ENCODE data around the gene UBAC2.

The UBAC2 gene

DNA sequence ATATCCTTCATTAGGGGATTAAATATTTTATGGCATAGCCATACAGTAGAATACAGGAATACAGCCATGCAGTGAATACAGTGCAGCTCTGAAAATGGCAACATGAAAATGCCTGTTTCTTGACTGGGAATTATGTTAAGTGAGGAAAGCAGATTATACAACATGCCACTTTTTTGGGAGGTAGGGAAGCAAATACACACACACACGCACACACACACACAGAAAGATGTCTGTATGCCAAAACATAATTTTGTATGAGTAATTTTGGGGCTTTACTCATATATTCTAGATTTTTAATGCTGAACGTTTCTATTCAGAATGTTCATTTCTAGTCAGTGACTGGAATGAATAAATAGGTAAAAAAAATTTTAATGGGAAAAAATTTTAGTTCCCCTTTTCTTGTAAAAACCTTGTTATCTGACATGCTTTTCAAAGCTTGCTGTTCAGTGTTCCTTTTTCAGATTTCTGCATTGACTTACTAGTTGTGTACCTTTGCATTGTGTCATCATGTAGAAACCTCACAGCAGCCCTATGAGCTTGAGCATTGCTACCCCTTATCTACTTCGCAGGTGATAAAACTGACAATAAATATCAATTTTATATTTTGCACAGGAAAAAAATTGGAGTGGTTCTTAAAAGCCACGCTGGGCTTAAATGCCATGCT, 98.7 kb downstream of the UBAC2 start:
- peaks cover 14% of the 10 kb centered on the region; the same call in 1 of the 2 replicates for H4K20me1 ChIP-seq (ENCODE audit: insufficient read depth, low read length)
- H3K79me2 ChIP-seq (ENCODE audit: insufficient read depth, low read length) = peaks cover 99% of the 10 kb centered on the region
- H3K9me2 ChIP-seq (ENCODE audit: low read depth, low read length) = no peaks in the 10 kb centered on the region

DNA sequence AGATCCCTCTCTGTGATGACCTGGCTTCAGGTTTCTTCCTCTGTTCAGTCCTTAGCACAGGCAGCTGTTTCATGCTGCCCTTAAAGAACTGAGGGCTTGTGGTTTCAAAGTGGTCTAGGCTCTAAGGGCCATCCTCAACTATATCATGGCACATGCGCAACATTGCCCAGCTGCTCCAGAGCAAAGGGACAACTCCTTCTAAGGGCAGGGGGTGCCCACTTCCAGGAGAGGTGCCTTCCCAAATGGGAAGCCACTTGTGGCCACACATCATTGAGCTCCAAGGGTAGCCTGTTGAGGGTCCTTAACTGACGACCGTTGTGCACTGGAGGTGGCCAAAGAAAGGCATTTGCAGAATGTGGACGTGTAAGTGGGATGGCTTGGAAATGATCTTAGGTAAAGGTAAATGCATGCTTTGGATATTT, 99.3 kb downstream of the UBAC2 start:
- Histone ChIP-seq H3K9ac (ENCODE audit: low read length) (peak overlapping the region; percentile 2; the same call in 1 of the 2 replicates), H3F3A (ENCODE audit: insufficient read depth, low read length) (peaks cover 24% of the 10 kb centered on the region), H3K4me1 (ENCODE audit: insufficient read depth, low read length, severe bottlenecking) (peaks cover 88% of the 10 kb centered on the region), H3K27ac (ENCODE audit: low read depth, low read length, poor library complexity, severe bottlenecking) (peak overlapping the region; percentile 46), H3K4me2 (ENCODE audit: low read length) (peak overlapping the region; percentile 45), H3K4me3 (ENCODE audit: low read depth, low read length, poor library complexity, severe bottlenecking) (peak overlapping the region; percentile 17), H2AFZ (ENCODE audit: low read length) (no peak overlapping the region), H3K79me2 (ENCODE audit: insufficient read depth, low read length) (peaks cover 100% of the 10 kb centered on the region), H3K9me2 (ENCODE audit: low read depth, low read length) (no peaks in the 10 kb centered on the region), H3K9me3 (ENCODE audit: low read length) (no peaks in the 10 kb centered on the region), H4K20me1 (ENCODE audit: insufficient read depth, low read length) (peaks cover 14% of the 10 kb centered on the region; the same call in 1 of the 2 replicates), H3K27me3 (ENCODE audit: insufficient read depth, low read length) (no peaks in the 10 kb centered on the region), H3K36me3 (ENCODE audit: insufficient read depth, low read length) (peaks cover 92% of the 10 kb centered on the region)
- TF ChIP-seq, protein P1, sequence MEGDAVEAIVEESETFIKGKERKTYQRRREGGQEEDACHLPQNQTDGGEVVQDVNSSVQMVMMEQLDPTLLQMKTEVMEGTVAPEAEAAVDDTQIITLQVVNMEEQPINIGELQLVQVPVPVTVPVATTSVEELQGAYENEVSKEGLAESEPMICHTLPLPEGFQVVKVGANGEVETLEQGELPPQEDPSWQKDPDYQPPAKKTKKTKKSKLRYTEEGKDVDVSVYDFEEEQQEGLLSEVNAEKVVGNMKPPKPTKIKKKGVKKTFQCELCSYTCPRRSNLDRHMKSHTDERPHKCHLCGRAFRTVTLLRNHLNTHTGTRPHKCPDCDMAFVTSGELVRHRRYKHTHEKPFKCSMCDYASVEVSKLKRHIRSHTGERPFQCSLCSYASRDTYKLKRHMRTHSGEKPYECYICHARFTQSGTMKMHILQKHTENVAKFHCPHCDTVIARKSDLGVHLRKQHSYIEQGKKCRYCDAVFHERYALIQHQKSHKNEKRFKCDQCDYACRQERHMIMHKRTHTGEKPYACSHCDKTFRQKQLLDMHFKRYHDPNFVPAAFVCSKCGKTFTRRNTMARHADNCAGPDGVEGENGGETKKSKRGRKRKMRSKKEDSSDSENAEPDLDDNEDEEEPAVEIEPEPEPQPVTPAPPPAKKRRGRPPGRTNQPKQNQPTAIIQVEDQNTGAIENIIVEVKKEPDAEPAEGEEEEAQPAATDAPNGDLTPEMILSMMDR (IDR thresholded peaks at IDR 0.05; ENCODE audit: low read length) = no peak
- no peak for TF ChIP-seq EZH2 (IDR thresholded peaks at IDR 0.05; ENCODE audit: borderline replicate concordance, low read length)

More for the DNA sequence above, 98.7 kb downstream of the UBAC2 start:
- H3K27ac ChIP-seq (ENCODE audit: low read depth, low read length, poor library complexity, severe bottlenecking) = peak overlapping the region; percentile 46
- no peaks in the 10 kb centered on the region for H3K9me3 ChIP-seq (ENCODE audit: low read length)
- TF ChIP-seq, protein P1 (IDR thresholded peaks at IDR 0.05; ENCODE audit: low read length) = no peak
- TF ChIP-seq EZH2 (IDR thresholded peaks at IDR 0.05; ENCODE audit: borderline replicate concordance, low read length) = no peak
- H3K36me3 ChIP-seq (ENCODE audit: insufficient read depth, low read length) = peaks cover 92% of the 10 kb centered on the region
- H3K27me3 ChIP-seq (ENCODE audit: insufficient read depth, low read length) = no peaks in the 10 kb centered on the region
- peak overlapping the region; percentile 17 for H3K4me3 ChIP-seq (ENCODE audit: low read depth, low read length, poor library complexity, severe bottlenecking)
- peak overlapping the region; percentile 4; the same call in 1 of the 2 replicates for H3K9ac ChIP-seq (ENCODE audit: low read length)
- no peak overlapping the region for H2AFZ ChIP-seq (ENCODE audit: low read length)
- H3F3A ChIP-seq (ENCODE audit: insufficient read depth, low read length) = peaks cover 28% of the 10 kb centered on the region
- H3K4me2 ChIP-seq (ENCODE audit: low read length) = peak overlapping the region; percentile 45
- H3K4me1 ChIP-seq (ENCODE audit: insufficient read depth, low read length, severe bottlenecking) = peaks cover 83% of the 10 kb centered on the region

DNA sequence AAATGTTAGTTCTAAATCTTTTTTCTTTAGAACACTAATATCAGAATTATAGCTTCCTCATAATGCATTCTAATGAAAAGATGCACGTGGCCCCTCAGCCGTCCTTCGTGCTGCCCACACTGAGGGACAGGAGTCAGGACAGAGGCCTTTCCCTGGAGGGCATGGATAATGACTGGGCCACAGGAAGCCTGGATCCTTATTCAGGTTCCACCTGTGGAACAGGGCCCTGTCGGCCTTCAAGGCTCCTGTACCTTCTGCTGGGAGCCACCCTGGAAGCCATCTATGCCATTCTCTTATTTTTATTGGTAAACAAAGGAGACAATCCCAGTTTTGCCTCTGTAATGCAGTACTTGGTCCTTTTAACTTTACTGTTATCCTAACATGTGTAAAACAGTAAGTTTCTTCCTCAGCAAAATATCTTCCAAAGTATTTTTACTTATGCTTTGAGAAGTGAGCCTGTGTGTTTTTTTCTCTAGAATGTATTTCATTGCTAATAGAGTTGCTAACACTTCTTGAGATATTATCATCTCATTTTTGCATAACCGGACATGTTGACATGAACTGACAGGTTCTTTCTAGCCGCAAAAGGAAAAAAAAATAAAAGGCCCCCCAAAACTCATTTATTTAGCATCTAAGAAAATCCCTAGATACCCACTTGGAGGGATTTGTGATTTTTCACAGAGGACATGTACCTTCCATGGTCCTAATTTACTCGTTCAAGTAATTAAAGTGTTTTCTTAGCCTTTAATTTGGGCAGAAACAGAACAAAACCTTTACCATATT, 100.6 kb downstream of the UBAC2 start:
- Histone ChIP-seq H4K20me1 (ENCODE audit: insufficient read depth, low read length) (peaks cover 11% of the 10 kb centered on the region; the same call in 1 of the 2 replicates), H3K9me2 (ENCODE audit: low read depth, low read length) (no peaks in the 10 kb centered on the region), H3K27me3 (ENCODE audit: insufficient read depth, low read length) (no peaks in the 10 kb centered on the region), H3K4me2 (ENCODE audit: low read length) (peak overlapping the region; percentile 67), H3K79me2 (ENCODE audit: insufficient read depth, low read length) (peaks cover 100% of the 10 kb centered on the region), H3K36me3 (ENCODE audit: insufficient read depth, low read length) (peaks cover 92% of the 10 kb centered on the region), H3K4me3 (ENCODE audit: low read depth, low read length, poor library complexity, severe bottlenecking) (peak overlapping the region; percentile 92), H3K9me3 (ENCODE audit: low read length) (no peaks in the 10 kb centered on the region), H3K4me1 (ENCODE audit: insufficient read depth, low read length, severe bottlenecking) (peaks cover 90% of the 10 kb centered on the region), H3F3A (ENCODE audit: insufficient read depth, low read length) (peaks cover 18% of the 10 kb centered on the region; the same call in 1 of the 2 replicates), H3K9ac (ENCODE audit: low read length) (peak overlapping the region; percentile 3; the same call in 1 of the 2 replicates), H2AFZ (ENCODE audit: low read length) (no peak overlapping the region), H3K27ac (ENCODE audit: low read depth, low read length, poor library complexity, severe bottlenecking) (peak overlapping the region; percentile 85)
- no peak for TF ChIP-seq EZH2 (IDR thresholded peaks at IDR 0.05; ENCODE audit: borderline replicate concordance, low read length)
- TF ChIP-seq, protein P1 (IDR thresholded peaks at IDR 0.05; ENCODE audit: low read length) = no peak

Measured in OCI-LY1 (cell line).